Measurements from ENCODE around the gene MC2R.
"Not testable (repeated sequence)": the region's sequence is repeated elsewhere in the genome, so short reads cannot be mapped to it uniquely, and the experiment has no call there.

Gene MC2R

GRCh38 chr18:13890761-13891361 lies 24.5 kb downstream of the MC2R start:
- no peak for DNase-seq

GRCh38 chr18:13889671-13890070 lies 25.7 kb downstream of the MC2R start:
- DNase-seq: no peak

DNA sequence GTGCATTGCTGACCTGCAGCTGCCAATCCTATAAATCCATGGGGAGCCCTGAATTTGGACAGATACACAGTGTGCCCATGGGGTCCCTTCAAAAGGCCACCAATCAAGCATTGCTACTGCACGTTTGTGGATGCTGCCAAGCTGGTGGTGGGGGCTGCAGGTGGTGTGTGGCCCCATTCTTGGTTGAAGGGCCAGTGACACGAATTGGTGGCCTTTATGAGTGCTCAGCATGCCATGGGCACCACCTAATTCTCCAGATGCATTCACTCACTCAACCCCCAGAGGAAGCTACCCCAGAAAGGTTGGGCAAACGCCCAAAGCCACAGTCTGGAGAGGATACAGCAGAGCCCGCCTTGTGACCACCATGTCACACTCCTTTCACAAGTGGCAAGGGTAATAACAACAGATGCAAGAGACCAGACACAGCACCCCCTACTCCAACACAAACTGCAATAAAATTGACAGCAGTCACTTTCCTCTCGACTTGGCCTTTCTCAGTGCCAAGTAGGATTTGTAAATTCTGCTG lies 27.1 kb downstream of the MC2R start:
- DNase-seq: no peak

DNA sequence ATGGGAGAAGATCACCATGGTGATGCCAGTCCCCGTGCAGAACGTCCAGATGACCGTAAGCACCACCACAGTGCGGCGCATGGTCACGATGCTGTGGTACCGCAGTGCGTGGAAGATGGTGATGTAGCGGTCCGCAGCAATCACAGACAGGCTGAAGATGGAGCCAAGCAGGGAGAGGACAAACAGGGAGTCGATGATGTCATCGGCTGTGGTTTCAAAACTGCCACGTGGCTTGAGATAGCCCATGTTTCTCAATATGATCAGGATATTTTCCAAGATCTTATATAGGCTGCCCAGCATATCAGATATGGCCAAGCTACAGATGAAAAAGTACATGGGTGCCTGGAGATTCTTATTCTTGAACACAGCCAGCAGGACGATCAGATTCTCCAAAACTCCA lies 30.3 kb downstream of the MC2R start:
- DNase-seq: no peak

- DNase-seq: no peak
Observed at GRCh38 chr18:13879937-13880336, 35.4 kb downstream of the MC2R start.

DNA sequence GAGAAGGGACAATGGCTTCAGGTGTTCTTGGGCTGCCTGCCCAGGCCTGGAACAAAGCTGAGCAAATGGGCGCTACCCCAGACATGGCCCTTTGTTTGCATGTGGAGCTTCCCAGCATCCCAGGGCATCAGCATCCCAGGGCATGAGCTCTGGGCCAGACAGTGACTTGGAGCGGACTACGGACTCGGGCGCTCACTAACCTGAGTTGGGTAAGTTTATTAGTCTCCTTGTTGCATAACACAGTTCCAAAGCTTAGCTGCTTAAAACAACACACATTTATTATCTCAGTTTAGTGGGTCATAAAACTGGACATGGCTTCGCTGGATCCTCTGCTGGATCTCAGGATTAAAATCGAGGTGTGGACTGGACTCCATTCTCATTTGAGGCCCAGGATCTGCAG lies 35.8 kb downstream of the MC2R start:
- DNase-seq: no peak

GRCh38 chr18:13878857-13879256 lies 36.5 kb downstream of the MC2R start:
- no peak for DNase-seq

- no peak for DNase-seq
Observed at GRCh38 chr18:13877157-13877556, 38.2 kb downstream of the MC2R start.

DNA sequence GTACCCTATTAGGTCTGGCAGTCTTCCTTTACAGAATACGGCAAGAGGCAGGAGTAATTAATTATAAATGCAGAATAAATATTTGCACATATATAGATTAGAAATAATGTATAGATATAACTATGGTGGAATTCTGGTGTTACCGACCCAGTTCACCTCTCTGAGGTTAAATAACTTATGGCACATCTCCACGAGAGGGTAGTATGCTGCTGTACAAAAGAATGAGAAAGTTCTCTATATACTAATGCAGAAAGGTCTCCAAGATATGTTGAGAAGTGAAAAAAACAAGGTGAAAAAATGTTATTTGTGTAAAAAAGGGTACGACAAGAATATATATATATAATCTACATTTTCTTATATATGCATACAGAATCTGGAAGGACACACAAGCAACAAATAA lies 40.8 kb downstream of the MC2R start:
- no peak for DNase-seq

DNA sequence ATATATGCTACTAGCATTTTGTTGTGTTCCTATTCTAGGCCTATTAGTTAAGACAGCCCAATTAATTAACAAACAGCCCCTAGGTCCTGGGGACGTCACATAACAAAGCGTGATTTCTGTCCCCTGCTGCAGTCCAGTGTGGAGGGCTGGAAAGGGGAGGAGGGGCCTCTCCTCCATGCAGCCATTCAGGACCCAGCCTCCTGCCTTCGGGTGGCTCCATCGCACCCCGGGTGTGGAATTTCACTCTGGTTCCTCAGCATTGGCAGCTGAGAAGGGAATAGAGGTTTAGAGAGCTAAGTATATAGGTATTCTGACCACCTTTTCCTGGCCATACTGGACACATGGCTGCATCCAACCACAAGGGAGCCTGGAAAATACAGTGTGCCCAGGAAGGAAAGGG lies 42.4 kb downstream of the MC2R start:
- DNase-seq: no peak

DNA sequence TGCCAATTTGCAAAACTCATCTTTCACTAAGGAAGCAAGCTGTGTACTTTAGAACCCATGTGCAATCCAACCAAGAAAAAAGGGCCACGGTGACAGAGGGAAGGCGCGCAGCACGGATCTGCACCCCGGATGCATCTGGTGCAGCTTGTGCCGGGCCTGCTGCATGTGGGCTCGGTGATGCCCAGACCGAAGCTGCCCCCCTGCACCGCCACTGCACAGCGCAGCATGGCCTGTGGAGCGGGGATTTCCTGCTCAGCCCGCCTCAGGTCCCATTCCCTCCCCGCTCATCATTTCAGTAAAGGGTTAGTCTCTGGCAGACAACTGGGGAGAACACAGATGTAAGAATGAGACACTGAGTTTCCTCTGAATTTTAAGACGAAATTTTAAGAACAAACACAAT lies 43.0 kb downstream of the MC2R start:
- DNase-seq: no peak

- no peak for DNase-seq
Observed at GRCh38 chr18:13871701-13872100, 43.6 kb downstream of the MC2R start.

GRCh38 chr18:13868501-13869271 lies 46.6 kb downstream of the MC2R start:
- DNase-seq: no peak

- DNase-seq: not testable (repeated sequence)
Observed at GRCh38 chr18:13862898-13863297, 52.4 kb downstream of the MC2R start.

- no peak for DNase-seq
Observed at GRCh38 chr18:13849791-13850190, 65.5 kb downstream of the MC2R start.

- no peak for DNase-seq
Observed at GRCh38 chr18:13836559-13836958, 78.8 kb downstream of the MC2R start.

GRCh38 chr18:13835202-13835601 lies 80.1 kb downstream of the MC2R start:
- no peak for DNase-seq

GRCh38 chr18:13834496-13835015 lies 80.8 kb downstream of the MC2R start:
- no peak for DNase-seq
